H9 (cell line): Measurements from ENCODE around the gene LSG1. TPM values are rescaled to one million over a fixed set of nuclear protein-coding genes. Genes with fewer than 3 reads are reported as not detected.
A peak's percentile ranks its signal among the peaks of the same experiment; 100 is the strongest.

ENCODE experiments used
- DNase-seq: peaks from one replicate; pipeline ENCODE4 v3.0.0-alpha.2; 2017
- H2AFZ ChIP-seq: one replicate; pipeline ENCODE4 v1.6.1; 2013; ENCODE audit warnings: mild to moderate bottlenecking, low read length, control low read depth, moderate library complexity
- H2AK5ac ChIP-seq: 2 replicates; pipeline ENCODE4 v1.6.1; 2013; ENCODE audit warnings: low read length, control low read depth, mixed read lengths; ENCODE audit not compliant: insufficient read length
- H2BK120ac ChIP-seq: one replicate; pipeline ENCODE4 v1.6.1; 2013; ENCODE audit warnings: low read depth, mild to moderate bottlenecking, low read length, control low read depth, inconsistent platforms; ENCODE audit not compliant: poor library complexity, severe bottlenecking
- H2BK12ac ChIP-seq: 2 replicates; pipeline ENCODE4 v1.6.1; 2013; ENCODE audit warnings: low read length, control low read depth, mixed read lengths, low read depth; ENCODE audit not compliant: insufficient read length
- H2BK15ac ChIP-seq: 2 replicates; pipeline ENCODE4 v1.6.1; 2013; ENCODE audit warnings: low read depth, low read length, control low read depth
- H2BK20ac ChIP-seq: one replicate; pipeline ENCODE4 v1.6.1; 2013; ENCODE audit warnings: low read depth, mild to moderate bottlenecking, low read length, control low read depth, inconsistent platforms; ENCODE audit not compliant: poor library complexity, severe bottlenecking
- H2BK5ac ChIP-seq: 2 replicates; pipeline ENCODE4 v1.6.1; 2013; ENCODE audit warnings: low read length, control low read depth, mixed read lengths; ENCODE audit not compliant: insufficient read length
- H3K14ac ChIP-seq: 2 replicates; pipeline ENCODE4 v1.6.1; 2013; ENCODE audit warnings: low read length, control low read depth; ENCODE audit not compliant: insufficient read depth
- H3K18ac ChIP-seq: 2 replicates; pipeline ENCODE4 v1.6.1; 2013; ENCODE audit warnings: low read depth, mild to moderate bottlenecking, mixed read lengths, low read length, control low read depth; ENCODE audit not compliant: insufficient read length
- H3K23ac ChIP-seq: 2 replicates; pipeline ENCODE4 v1.6.1; 2013; ENCODE audit warnings: low read length, control low read depth, mixed read lengths, low read depth; ENCODE audit not compliant: insufficient read length
- H3K23me2 ChIP-seq: 2 replicates; pipeline ENCODE4 v1.6.1; 2013; ENCODE audit warnings: low read depth, mild to moderate bottlenecking, mixed read lengths, low read length, control low read depth; ENCODE audit not compliant: insufficient read length, poor library complexity, severe bottlenecking
- H3K27ac ChIP-seq: 2 replicates; pipeline ENCODE4 v1.5.1; 2013; ENCODE audit warnings: low read length, control low read depth, mixed read lengths, low read depth; ENCODE audit not compliant: insufficient read length
- H3K27me3 ChIP-seq: 2 replicates; pipeline ENCODE4 v1.6.1; 2013; ENCODE audit warnings: low read length, control low read depth, inconsistent platforms; ENCODE audit not compliant: insufficient read depth
- H3K4ac ChIP-seq: 2 replicates; pipeline ENCODE4 v1.6.1; 2013; ENCODE audit warnings: low read depth, mild to moderate bottlenecking, control low read depth, inconsistent platforms, low read length, moderate library complexity
- H3K4me1 ChIP-seq: 2 replicates; pipeline ENCODE4 v1.6.1; 2013; ENCODE audit warnings: low read length, control low read depth, inconsistent platforms; ENCODE audit not compliant: insufficient read depth
- H3K4me2 ChIP-seq: 2 replicates; pipeline ENCODE4 v1.6.1; 2013; ENCODE audit warnings: low read length, control low read depth, mixed read lengths; ENCODE audit not compliant: insufficient read length, insufficient read depth
- H3K56ac ChIP-seq: 2 replicates; pipeline ENCODE4 v1.6.1; 2013; ENCODE audit warnings: low read depth, mild to moderate bottlenecking, mixed read lengths, low read length, control low read depth; ENCODE audit not compliant: insufficient read length
- H3K79me1 ChIP-seq: 2 replicates; pipeline ENCODE4 v1.6.1; 2013; ENCODE audit warnings: low read depth, mild to moderate bottlenecking, moderate library complexity, low read length, control low read depth, inconsistent platforms; ENCODE audit not compliant: insufficient read depth, poor library complexity, severe bottlenecking
- H3K79me2 ChIP-seq: 2 replicates; pipeline ENCODE4 v1.6.1; 2013; ENCODE audit warnings: low read length, control low read depth, inconsistent platforms; ENCODE audit not compliant: insufficient read depth
- H3K9ac ChIP-seq: 2 replicates; pipeline ENCODE4 v1.6.1; 2013; ENCODE audit warnings: low read length, control low read depth, mixed read lengths; ENCODE audit not compliant: insufficient read length; ENCODE audit errors: extremely low read depth
- H3K9me3 ChIP-seq: one replicate; pipeline ENCODE4 v1.6.1; 2013; ENCODE audit warnings: low read depth, low read length, inconsistent platforms; ENCODE audit not compliant: control insufficient read depth
- H3T11ph ChIP-seq: one replicate; pipeline ENCODE4 v1.6.1; 2013; ENCODE audit warnings: mild to moderate bottlenecking, low read length, control low read depth, inconsistent platforms
- H4K20me1 ChIP-seq: one replicate; pipeline ENCODE4 v1.6.1; 2013; ENCODE audit not compliant: control insufficient read depth, insufficient read length, insufficient read depth
- H4K5ac ChIP-seq: 2 replicates; pipeline ENCODE4 v1.6.1; 2013; ENCODE audit warnings: low read depth, mild to moderate bottlenecking, mixed read lengths, low read length, control low read depth; ENCODE audit not compliant: insufficient read length
- H4K8ac ChIP-seq: replicated peaks from 2 replicates; pipeline ENCODE4 v1.6.1; 2013; ENCODE audit warnings: low read length, control low read depth, mixed read lengths, low read depth; ENCODE audit not compliant: insufficient read length
- H4K91ac ChIP-seq: 2 replicates; pipeline ENCODE4 v1.6.1; 2013; ENCODE audit warnings: low read depth, mild to moderate bottlenecking, moderate library complexity, mixed read lengths, low read length, control low read depth; ENCODE audit not compliant: insufficient read length
- H3K27ac Mint-ChIP-seq, 3 experiments: 2 replicates in 2 of 3; 3 replicates in 1 of 3; pipeline ENCODE4 v1.8.0; 2020 to 2021; ENCODE audit warnings: mixed read lengths in 3 of 3, mild to moderate bottlenecking in 1 of 3, moderate library complexity in 1 of 3
- H3K27me3 Mint-ChIP-seq: 2 replicates; pipeline ENCODE4 v1.8.0; 2021; ENCODE audit warnings: low read depth, mild to moderate bottlenecking, moderate library complexity, mixed read lengths
- H3K36me3 Mint-ChIP-seq, 3 experiments: 2 replicates in 2 of 3; 3 replicates in 1 of 3; pipeline ENCODE4 v1.8.0; 2020 to 2021; ENCODE audit warnings: low read depth in 3 of 3, mixed read lengths in 3 of 3; ENCODE audit not compliant: insufficient read depth in 1 of 3
- H3K4me1 Mint-ChIP-seq, 2 experiments: 2 replicates each; pipeline ENCODE4 v1.8.0; 2020; ENCODE audit warnings: mixed read lengths in 2 of 2
- H3K4me3 Mint-ChIP-seq, 2 experiments: 2 replicates in 1 of 2; 3 replicates in 1 of 2; pipeline ENCODE4 v1.8.0; 2020 to 2021; ENCODE audit warnings: mild to moderate bottlenecking in 2 of 2, mixed read lengths in 2 of 2, moderate library complexity in 1 of 2
- H3K9me3 Mint-ChIP-seq, 2 experiments: 2 replicates in 1 of 2; 3 replicates in 1 of 2; pipeline ENCODE4 v1.8.0; 2020; ENCODE audit warnings: mild to moderate bottlenecking in 2 of 2, mixed read lengths in 2 of 2, moderate library complexity in 1 of 2
- WGBS: extraction: QIAGEN DNeasy Blood & Tissue Kit; methylation state at CpG from one replicate; pipeline ENCODE4 v1.1.7; 2013; ENCODE audit warnings: missing lambda C conversion rate, low lambda C conversion rate, mixed read lengths; ENCODE audit not compliant: insufficient read length; ENCODE audit errors: extremely low coverage; 5-methylcytosine and 5-hydroxymethylcytosine counted together
- long read RNA-seq: library from polyadenylated mRNA; unstranded; transcript quantifications from one replicate; pipeline ENCODE4 v2.0.0, GENCODE V29; 2020
- total RNA-seq: library from RNA; stranded (reverse); gene quantifications from 2 replicates; pipeline ENCODE4 v1.2.1, GENCODE V29; 2021
- TF ChIP-seq, protein P1 (sequence below): fragments of 200-600 bp; sonication (generic); conservative IDR thresholded peaks from 3 replicates; pipeline ENCODE4 v1.8.0; 2021; ENCODE audit warnings: antibody characterized with exemption, mild to moderate bottlenecking

Gene LSG1
- 59.9 and 63.3 TPM in 2 replicates for total RNA-seq
- long read RNA-seq, transcript LSG1-201 (14 exons, 3,572 nt) = major isoform, 139 of 547 reads
- long read RNA-seq, partial matches to known transcripts = 366 of 547 reads
- long read RNA-seq, other reads (novel, unspliced or antisense) = 41 of 547 reads

DNA sequence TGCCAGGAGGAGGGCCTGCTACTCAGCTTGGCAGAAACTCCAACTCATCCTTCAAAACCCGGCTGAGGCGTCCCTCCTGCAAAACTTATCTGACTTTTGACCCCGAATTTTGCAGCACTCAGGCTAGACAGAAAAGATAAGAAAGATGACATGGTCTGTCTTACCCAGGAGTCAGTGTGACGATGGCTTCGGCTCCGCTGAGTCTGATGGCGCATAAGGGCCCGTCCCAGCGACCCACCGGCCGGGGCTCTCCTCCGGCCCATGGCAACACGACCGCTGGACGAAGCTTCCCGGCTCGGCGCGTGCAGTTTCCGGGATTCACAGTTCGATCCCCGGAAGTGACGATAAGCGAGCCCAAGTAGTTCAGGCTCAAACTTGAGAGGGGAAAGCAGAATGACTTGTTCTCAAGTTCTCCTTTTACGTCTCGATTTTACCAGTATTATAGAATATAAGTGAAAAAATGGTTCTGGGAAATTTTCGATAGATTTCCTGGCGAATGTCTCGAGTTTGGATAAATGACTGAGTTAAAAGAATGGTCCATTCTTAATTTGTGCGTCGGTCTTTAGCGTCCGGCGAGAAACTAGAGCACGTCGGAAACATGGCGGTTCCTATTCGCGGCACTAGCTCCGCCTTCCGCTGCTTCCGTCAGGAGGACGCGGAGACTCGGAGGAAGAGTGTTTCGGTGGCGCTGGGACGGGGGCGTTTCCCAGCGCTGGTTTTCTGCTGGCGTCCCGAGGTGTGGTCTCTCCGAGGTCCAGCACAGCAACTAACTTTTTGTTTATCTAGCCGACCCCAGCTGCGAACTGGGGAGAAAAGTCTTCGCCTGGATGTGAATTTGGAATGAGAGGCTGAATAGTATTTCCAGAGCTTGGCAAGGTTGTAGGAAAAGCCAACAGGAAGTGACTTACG is at the start of gene LSG1:
LSG1 (minus strand) TSS at position 292 of the 909 bp plus-strand sequence; CDS start at position 263, 29 bp downstream.
- Histone ChIP-seq H3T11ph (peak within 1 kb of the TSS; percentile 87), H4K20me1 (no peaks in the 10 kb centered on the region), H3K4me1 (0 out of 2 replicates have a peak, but pooled peaks cover 2% of the 10 kb centered on the region), H2BK120ac (no peak within 1 kb of the TSS), H3K14ac (peak within 1 kb of the TSS; percentile 94; the same call in 1 of the 2 replicates), H3K9me3 (no peaks in the 10 kb centered on the region), H3K27ac (no peak within 1 kb of the TSS), H2BK15ac (0 out of 2 replicates have a peak within 1 kb of the TSS, but pooled peaks have one; percentile 13), H3K27me3 (no peaks in the 10 kb centered on the region), H4K91ac (no peak within 1 kb of the TSS), H4K5ac (no peak within 1 kb of the TSS), H2BK12ac (no peak within 1 kb of the TSS), H2BK5ac (no peak within 1 kb of the TSS), H3K18ac (peak within 1 kb of the TSS; percentile 83), H3K4ac (no peak within 1 kb of the TSS), H2AFZ (peak within 1 kb of the TSS; percentile 46), H3K79me1 (peaks cover 4% of the 10 kb centered on the region), H2AK5ac (no peak within 1 kb of the TSS), H3K56ac (no peak within 1 kb of the TSS), H3K4me2 (peak within 1 kb of the TSS; percentile 99), H3K79me2 (peaks cover 12% of the 10 kb centered on the region; the same call in 1 of the 2 replicates), H3K23me2 (peaks cover 7% of the 10 kb centered on the region), H4K8ac (peak within 1 kb of the TSS; percentile 25), H3K9ac (peak within 1 kb of the TSS; percentile 94), H2BK20ac (no peak within 1 kb of the TSS), H3K23ac (no peak within 1 kb of the TSS)
- H3K27ac Mint-ChIP-seq = peak within 1 kb of the TSS; percentile 98 to 99 (median 98)
- peak within 1 kb of the TSS; percentile 98 to 99 for H3K4me3 Mint-ChIP-seq
- H3K4me1 Mint-ChIP-seq = peaks cover 9 to 13% of the 10 kb centered on the region in 2 experiments
- H3K27me3 Mint-ChIP-seq = peaks cover 35% of the 10 kb centered on the region
- TF ChIP-seq, protein P1, sequence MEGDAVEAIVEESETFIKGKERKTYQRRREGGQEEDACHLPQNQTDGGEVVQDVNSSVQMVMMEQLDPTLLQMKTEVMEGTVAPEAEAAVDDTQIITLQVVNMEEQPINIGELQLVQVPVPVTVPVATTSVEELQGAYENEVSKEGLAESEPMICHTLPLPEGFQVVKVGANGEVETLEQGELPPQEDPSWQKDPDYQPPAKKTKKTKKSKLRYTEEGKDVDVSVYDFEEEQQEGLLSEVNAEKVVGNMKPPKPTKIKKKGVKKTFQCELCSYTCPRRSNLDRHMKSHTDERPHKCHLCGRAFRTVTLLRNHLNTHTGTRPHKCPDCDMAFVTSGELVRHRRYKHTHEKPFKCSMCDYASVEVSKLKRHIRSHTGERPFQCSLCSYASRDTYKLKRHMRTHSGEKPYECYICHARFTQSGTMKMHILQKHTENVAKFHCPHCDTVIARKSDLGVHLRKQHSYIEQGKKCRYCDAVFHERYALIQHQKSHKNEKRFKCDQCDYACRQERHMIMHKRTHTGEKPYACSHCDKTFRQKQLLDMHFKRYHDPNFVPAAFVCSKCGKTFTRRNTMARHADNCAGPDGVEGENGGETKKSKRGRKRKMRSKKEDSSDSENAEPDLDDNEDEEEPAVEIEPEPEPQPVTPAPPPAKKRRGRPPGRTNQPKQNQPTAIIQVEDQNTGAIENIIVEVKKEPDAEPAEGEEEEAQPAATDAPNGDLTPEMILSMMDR = no peak
- H3K9me3 Mint-ChIP-seq = no peaks in the 10 kb centered on the region
- peak; percentile 93 for DNase-seq
- peaks cover 3 to 20% (median 19%) of the 10 kb centered on the region in 3 experiments; a peak in 6 of 7 replicates for H3K36me3 Mint-ChIP-seq
- WGBS = no CpG with 5 or more reads among the region's 57 CpGs
